IMR-90 (cell line): ENCODE data around the gene RUNX2. TPM values are rescaled to one million over a fixed set of nuclear protein-coding genes. Genes with fewer than 3 reads are reported as not detected.

Source experiments
- ATAC-seq: fragments of 200-7000 bp; cut with Tn5 transposase; 2 replicates; pipeline ENCODE4 v1.9.1; 2020; ENCODE audit warnings: low read depth, mild to moderate bottlenecking, moderate library complexity
- BruUV-seq: library from RNA; stranded (reverse); fragments of 400-500 nt; replicated peaks from 2 replicates; lab custom pipeline; 2021; lab: Mats Ljungman, UMichigan
- CTCF ChIA-PET: fragments of 300-600 bp; formaldehyde crosslinking; extraction: SDS; loops from one replicate; lab custom pipeline; 2021; ENCODE audit warnings: antibody characterized with exemption; lab: Yijun Ruan, JAX
- POLR2A ChIA-PET: fragments of 300-600 bp; sonication (Branson Sonifier 250); formaldehyde crosslinking; loops from one replicate; lab custom pipeline; 2022; ENCODE audit warnings: antibody characterized with exemption; ENCODE audit not compliant: unreplicated experiment; lab: Charles Lee
- DNase-seq: peaks from one replicate; pipeline ENCODE4 v3.0.0; 2013
- H2AFZ ChIP-seq: replicated peaks from 2 replicates; pipeline ENCODE3; 2013; ENCODE audit warnings: low read length, mild to moderate bottlenecking; ENCODE audit not compliant: poor library complexity
- H2AK5ac ChIP-seq: 2 replicates; pipeline ENCODE4 v1.6.1; 2013; ENCODE audit warnings: low read depth, low read length, inconsistent platforms
- H2AK9ac ChIP-seq: replicated peaks from 2 replicates; pipeline ENCODE3; 2013; ENCODE audit warnings: mild to moderate bottlenecking, low read depth, low read length, moderate library complexity; ENCODE audit not compliant: poor library complexity
- H2BK120ac ChIP-seq: 2 replicates; pipeline ENCODE4 v1.6.1; 2013; ENCODE audit warnings: low read depth, low read length, inconsistent platforms
- H2BK15ac ChIP-seq: 3 replicates; pipeline ENCODE4 v1.6.1; 2013; ENCODE audit warnings: low read depth, low read length, inconsistent platforms
- H2BK20ac ChIP-seq: 2 replicates; pipeline ENCODE4 v1.6.1; 2013; ENCODE audit warnings: low read depth, mild to moderate bottlenecking, inconsistent platforms, low read length, moderate library complexity
- H2BK5ac ChIP-seq: 2 replicates; pipeline ENCODE4 v1.6.1; 2013; ENCODE audit warnings: mild to moderate bottlenecking, low read depth, low read length, inconsistent platforms; ENCODE audit not compliant: poor library complexity, severe bottlenecking
- H3K14ac ChIP-seq: replicated peaks from 2 replicates; pipeline ENCODE4 v1.6.1; 2013; ENCODE audit warnings: low read depth, low read length, inconsistent platforms
- H3K18ac ChIP-seq: 2 replicates; pipeline ENCODE4 v1.6.1; 2013; ENCODE audit warnings: low read depth, low read length, control low read depth
- H3K23ac ChIP-seq: 2 replicates; pipeline ENCODE4 v1.6.1; 2013; ENCODE audit warnings: low read depth, low read length, inconsistent platforms
- H3K27ac ChIP-seq: 2 replicates; pipeline ENCODE4 v1.5.1; 2013; ENCODE audit warnings: mild to moderate bottlenecking, control low read depth, low read length; ENCODE audit not compliant: insufficient read depth
- H3K27me3 ChIP-seq: 2 replicates; pipeline ENCODE4 v1.6.1; 2013; ENCODE audit warnings: low read length; ENCODE audit not compliant: control insufficient read depth, insufficient read depth
- H3K36me3 ChIP-seq: 2 replicates; pipeline ENCODE4 v1.6.1; 2013; ENCODE audit warnings: low read length, mixed read lengths; ENCODE audit not compliant: control insufficient read depth, insufficient read depth
- H3K4ac ChIP-seq: 2 replicates; pipeline ENCODE4 v1.6.1; 2013; ENCODE audit warnings: low read depth, low read length, inconsistent platforms
- H3K4me1 ChIP-seq: 2 replicates; pipeline ENCODE4 v1.6.1; 2013; ENCODE audit warnings: low read length, mixed read lengths; ENCODE audit not compliant: control insufficient read depth, insufficient read depth
- H3K4me2 ChIP-seq: 2 replicates; pipeline ENCODE4 v1.6.1; 2013; ENCODE audit warnings: low read depth, mild to moderate bottlenecking, control low read depth, low read length, moderate library complexity
- H3K4me3 ChIP-seq: 2 replicates; pipeline ENCODE4 v1.5.1; 2013; ENCODE audit warnings: low read depth, mild to moderate bottlenecking, control low read depth, low read length, moderate library complexity; ENCODE audit not compliant: insufficient read depth
- H3K56ac ChIP-seq: 2 replicates; pipeline ENCODE4 v1.6.1; 2013; ENCODE audit warnings: low read length, inconsistent platforms; ENCODE audit not compliant: insufficient read depth; ENCODE audit errors: extremely low read depth
- H3K79me1 ChIP-seq, 2 experiments: 2 replicates each; pipeline ENCODE4 v1.6.1; 2013; ENCODE audit warnings: low read length in 2 of 2, inconsistent platforms in 1 of 2, low read depth in 1 of 2
- H3K9ac ChIP-seq: 2 replicates; pipeline ENCODE4 v1.6.1; 2013; ENCODE audit warnings: low read depth, low read length, control low read depth
- H3K9me1 ChIP-seq: 2 replicates; pipeline ENCODE4 v1.6.1; 2013; ENCODE audit warnings: low read length, inconsistent platforms; ENCODE audit not compliant: insufficient read depth
- H3K9me3 ChIP-seq: 2 replicates; pipeline ENCODE4 v1.6.1; 2013; ENCODE audit warnings: low read length; ENCODE audit not compliant: control insufficient read depth, insufficient read depth
- H4K20me1 ChIP-seq: 2 replicates; pipeline ENCODE4 v1.6.1; 2013; ENCODE audit warnings: low read length, inconsistent platforms; ENCODE audit not compliant: insufficient read depth
- H4K5ac ChIP-seq: 2 replicates; pipeline ENCODE4 v1.6.1; 2013; ENCODE audit warnings: mild to moderate bottlenecking, low read depth, low read length, control low read depth
- H4K8ac ChIP-seq, 2 experiments: 2 replicates each; pipeline ENCODE4 v1.6.1; 2013; ENCODE audit warnings: low read depth in 2 of 2, low read length in 2 of 2, control low read depth in 1 of 2, inconsistent platforms in 1 of 2
- H4K91ac ChIP-seq: 2 replicates; pipeline ENCODE4 v1.6.1; 2013; ENCODE audit warnings: low read depth, low read length, inconsistent platforms; ENCODE audit not compliant: insufficient read depth
- BHLHE40 ChIP-seq: fragments of 150-350 bp; IDR thresholded peaks from 2 replicates; pipeline ENCODE4 v1.6.1; 2016; ENCODE audit warnings: mild to moderate bottlenecking, low read depth, low read length
- CEBPB ChIP-seq: IDR thresholded peaks from 2 replicates; pipeline ENCODE4 v1.6.1; 2012; ENCODE audit warnings: low read depth, low read length, improper control_type of control experiment
- CHD1 ChIP-seq: IDR thresholded peaks from 2 replicates; pipeline ENCODE4 v1.6.1; 2012; ENCODE audit warnings: low read depth, low read length, improper control_type of control experiment
- CTCF ChIP-seq: conservative IDR thresholded peaks from 2 replicates; pipeline ENCODE4 v1.5.1; 2012; ENCODE audit warnings: mild to moderate bottlenecking, low read depth, low read length, improper control_type of control experiment
- FOS ChIP-seq: fragments of 150-350 bp; IDR thresholded peaks from 2 replicates; pipeline ENCODE4 v1.6.1; 2016; ENCODE audit warnings: low read depth, low read length
- MAFK ChIP-seq: IDR thresholded peaks from 2 replicates; pipeline ENCODE4 v1.6.1; 2012; ENCODE audit warnings: low read depth, low read length, improper control_type of control experiment
- MAZ ChIP-seq: IDR thresholded peaks from 2 replicates; pipeline ENCODE4 v1.6.1; 2012; ENCODE audit warnings: low read depth, mild to moderate bottlenecking, low read length, improper control_type of control experiment, moderate library complexity, borderline replicate concordance
- MXI1 ChIP-seq: IDR thresholded peaks from 2 replicates; pipeline ENCODE4 v1.6.1; 2012; ENCODE audit warnings: low read depth, mild to moderate bottlenecking, low read length, moderate library complexity, borderline replicate concordance
- NFE2L2 ChIP-seq: fragments of 150-350 bp; IDR thresholded peaks from 2 replicates; pipeline ENCODE4 v1.6.1; 2016; ENCODE audit warnings: low read depth, mild to moderate bottlenecking, low read length
- POLR2A ChIP-seq: IDR thresholded peaks from 2 replicates; pipeline ENCODE4 v1.6.1; 2012; ENCODE audit warnings: mild to moderate bottlenecking, low read depth, low read length
- RAD21 ChIP-seq: IDR thresholded peaks from 2 replicates; pipeline ENCODE4 v1.6.1; 2012; ENCODE audit warnings: low read length, improper control_type of control experiment
- RCOR1 ChIP-seq: IDR thresholded peaks from 2 replicates; pipeline ENCODE4 v1.6.1; 2012; ENCODE audit warnings: mild to moderate bottlenecking, low read length, improper control_type of control experiment; ENCODE audit not compliant: insufficient replicate concordance
- RFX5 ChIP-seq: IDR thresholded peaks from 2 replicates; pipeline ENCODE4 v1.8.0; 2012; ENCODE audit warnings: low read depth, mild to moderate bottlenecking, low read length, moderate library complexity
- SMC3 ChIP-seq: fragments of 150-350 bp; IDR thresholded peaks from 2 replicates; pipeline ENCODE4 v1.6.1; 2016; ENCODE audit warnings: low read depth, mild to moderate bottlenecking, antibody characterized with exemption, low read length, moderate library complexity
- USF2 ChIP-seq: fragments of 150-350 bp; IDR thresholded peaks from 2 replicates; pipeline ENCODE4 v1.6.1; 2017; ENCODE audit warnings: mild to moderate bottlenecking, antibody characterized with exemption, low read length, low read depth
- WGBS, 2 experiments: methylation state at CpG; one replicate each; pipeline versions ENCODE4 v1.1.5 to v1.1.7; 2013; ENCODE audit warnings: missing lambda C conversion rate in 2 of 2; ENCODE audit not compliant: insufficient read length in 1 of 2; ENCODE audit errors: extremely low coverage in 2 of 2; 5-methylcytosine and 5-hydroxymethylcytosine counted together
- dilution Hi-C: fragments of 300-500 bp; cut with HindIII; formaldehyde crosslinking; loops from one replicate; pipeline ENCODE4 v1.14.3; 2018; ENCODE audit warnings: low sequenced_read_pairs; ENCODE audit not compliant: unreplicated experiment
- in situ Hi-C: fragments of 300-500 bp; cut with MboI; formaldehyde crosslinking; loops from 3 replicates; pipeline ENCODE4 v1.14.3; 2019; ENCODE audit warnings: low sequenced_read_pairs, inconsistent platforms, mixed read lengths
- intact Hi-C: fragments of 100-400 bp; cut with micrococcal nuclease; formaldehyde crosslinking; loops from 2 replicates; pipeline ENCODE4 v1.10.0; 2022
- polyA plus RNA-seq, 3 experiments: library from polyadenylated mRNA; depleted of rRNA; stranded (reverse); fragments of >200 nt; gene quantifications; 2 replicates each; pipeline ENCODE4 v1.2.3, GENCODE V29; 2012; ENCODE audit warnings: low replicate concordance in 1 of 3
- total RNA-seq: library from RNA; depleted of rRNA; stranded (reverse); fragments of >200 nt; gene quantifications from 2 replicates; pipeline ENCODE4 v1.2.3, GENCODE V29; 2012
- TF ChIP-seq, protein P1 (sequence below): fragments of 150-350 bp; IDR thresholded peaks from 2 replicates; pipeline ENCODE4 v1.6.1; 2016; ENCODE audit warnings: low read depth, mild to moderate bottlenecking, low read length, moderate library complexity, borderline replicate concordance

Gene RUNX2
- total and polyA plus RNA-seq, 2 of the 4 experiments (the other 2 are of a cell fraction) = 2.3 to 4.7 TPM

- in situ Hi-C loops (no loop called here), dilution Hi-C loops (no loop called here), intact Hi-C loops (no loop called here)
- DNase-seq (peak; percentile 17), ATAC-seq (no peak)
- Histone ChIP-seq H3K4me2 (no peak overlapping the region), H4K91ac (no peak overlapping the region), H3K27me3 (no peaks in the 10 kb centered on the region), H2BK15ac (no peak overlapping the region), H3K56ac (no peak overlapping the region), H3K27ac (no peak overlapping the region), H2AK9ac (no peak overlapping the region), H2BK5ac (no peak overlapping the region), H3K79me1 (no peaks in the 10 kb centered on the region), H3K36me3 (no peaks in the 10 kb centered on the region), H2AFZ (no peak overlapping the region), H4K20me1 (no peaks in the 10 kb centered on the region), H3K23ac (no peak overlapping the region), H4K8ac (no peak overlapping the region), H3K9me1 (peaks cover 4% of the 10 kb centered on the region; the same call in 1 of the 2 replicates), H3K9ac (no peak overlapping the region), H3K9me3 (no peaks in the 10 kb centered on the region), H3K4me3 (no peak overlapping the region), H4K5ac (no peak overlapping the region), H2AK5ac (no peak overlapping the region), H3K4me1 (peaks cover 5% of the 10 kb centered on the region), H2BK20ac (no peak overlapping the region), H3K14ac (no peak overlapping the region), H3K18ac (no peak overlapping the region), H2BK120ac (no peak overlapping the region), H3K4ac (no peak overlapping the region)
- BruUV-seq = no TSS peak
- CTCF ChIA-PET = no interaction called here
- POLR2A ChIA-PET = no interaction called here
- no peak for TF ChIP-seq MXI1
- no peak for TF ChIP-seq POLR2A
- TF ChIP-seq CHD1 = no peak
- no peak for TF ChIP-seq RAD21
- TF ChIP-seq MAZ = no peak
- TF ChIP-seq RCOR1 = no peak
- no peak for TF ChIP-seq SMC3
- no peak for TF ChIP-seq RFX5
- TF ChIP-seq CTCF = no peak
- no peak for TF ChIP-seq CEBPB
- no peak for TF ChIP-seq BHLHE40
- TF ChIP-seq, protein P1, sequence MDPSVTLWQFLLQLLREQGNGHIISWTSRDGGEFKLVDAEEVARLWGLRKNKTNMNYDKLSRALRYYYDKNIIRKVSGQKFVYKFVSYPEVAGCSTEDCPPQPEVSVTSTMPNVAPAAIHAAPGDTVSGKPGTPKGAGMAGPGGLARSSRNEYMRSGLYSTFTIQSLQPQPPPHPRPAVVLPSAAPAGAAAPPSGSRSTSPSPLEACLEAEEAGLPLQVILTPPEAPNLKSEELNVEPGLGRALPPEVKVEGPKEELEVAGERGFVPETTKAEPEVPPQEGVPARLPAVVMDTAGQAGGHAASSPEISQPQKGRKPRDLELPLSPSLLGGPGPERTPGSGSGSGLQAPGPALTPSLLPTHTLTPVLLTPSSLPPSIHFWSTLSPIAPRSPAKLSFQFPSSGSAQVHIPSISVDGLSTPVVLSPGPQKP = no peak
- no peak for TF ChIP-seq FOS
- TF ChIP-seq MAFK = no peak
- TF ChIP-seq USF2 = no peak
- no peak for TF ChIP-seq NFE2L2
- WGBS, 2 experiments = no CpG with 5 or more reads among the region's 4 CpGs
Measured at GRCh38 chr6:45607798-45608197, 279.7 kb downstream of the RUNX2 start.
